Upper lobe of left lung (tissue), 4 donors: ENCODE data around the gene LSR.

Experiments used
- CTCF ChIP-seq, 6 experiments: fragments of 450-650 bp in 4 of 6; fragments of 200-600 bp in 2 of 6; sonication (generic) in 2 of 6; IDR thresholded peaks; one replicate each; pipeline ENCODE4 v1.5.1; 2016 to 2019; ENCODE audit warnings: antibody characterized with exemption in 6 of 6
- EP300 ChIP-seq, 4 donors: sonication (generic); formaldehyde crosslinking; IDR thresholded peaks; one replicate each; pipeline ENCODE4 v1.5.1; 2017; ENCODE audit warnings: antibody characterized with exemption in 4 of 4, control low read depth in 2 of 4
- POLR2A ChIP-seq, 4 donors: fragments of 450-650 bp; IDR thresholded peaks; one replicate each; pipeline ENCODE4 v1.5.1; 2016 to 2017; ENCODE audit warnings: antibody characterized with exemption in 4 of 4, mild to moderate bottlenecking in 2 of 4
- POLR2AphosphoS5 ChIP-seq, 2 donors: sonication (generic); formaldehyde crosslinking; IDR thresholded peaks; one replicate each; pipeline ENCODE4 v1.5.1; 2017; ENCODE audit warnings: antibody characterized with exemption in 2 of 2

- TF ChIP-seq CTCF (IDR thresholded peaks at IDR 0.05) (no peak), POLR2A (IDR thresholded peaks at IDR 0.05) (no peak), POLR2AphosphoS5 (IDR thresholded peaks at IDR 0.05) (no peak), EP300 (IDR thresholded peaks at IDR 0.05) (no peak)
These were observed 32.6 kb upstream of the LSR start for GRCh38 chr19:35216016-35216832.
